ENCODE data around the gene UNC119. TPM values are rescaled to one million over a fixed set of nuclear protein-coding genes. Genes with fewer than 3 reads are reported as not detected.

The UNC119 gene
- polyA plus RNA-seq, 3 donors from 2014 or later, result 45.4 to 61.1 (median 50.4) TPM

- H3K27ac Mint-ChIP-seq, result no peak overlapping the region
- no peaks in the 10 kb centered on the region for H3K36me3 Mint-ChIP-seq
- no peak overlapping the region for H3K4me3 Mint-ChIP-seq
- no peak for DNase-seq
- no peaks in the 10 kb centered on the region for H3K4me1 Mint-ChIP-seq
- H3K27me3 Mint-ChIP-seq (ENCODE audit: low read depth in 3 of 3), result peaks cover 0 to 8% (median 2%) of the 10 kb centered on the region in 3 donors
- no peaks in the 10 kb centered on the region for H3K9me3 Mint-ChIP-seq
Observed at GRCh38 chr17:28500712-28501379, 51.6 kb downstream of the UNC119 start.

GRCh38 chr17:28499684-28500357 lies 52.6 kb downstream of the UNC119 start:
- H3K27ac Mint-ChIP-seq, result no peak overlapping the region
- H3K9me3 Mint-ChIP-seq, result no peaks in the 10 kb centered on the region
- H3K27me3 Mint-ChIP-seq (ENCODE audit: low read depth in 3 of 3), result peaks cover 0 to 3% (median 0%) of the 10 kb centered on the region in 3 donors
- no peaks in the 10 kb centered on the region for H3K36me3 Mint-ChIP-seq
- DNase-seq, result no peak
- H3K4me3 Mint-ChIP-seq, result no peak overlapping the region
- no peaks in the 10 kb centered on the region for H3K4me1 Mint-ChIP-seq

GRCh38 chr17:28499364-28499664 lies 53.1 kb downstream of the UNC119 start:
- peaks cover 0 to 1% (median 0%) of the 10 kb centered on the region in 3 donors for H3K27me3 Mint-ChIP-seq (ENCODE audit: low read depth in 3 of 3)
- H3K9me3 Mint-ChIP-seq, result no peaks in the 10 kb centered on the region
- H3K4me1 Mint-ChIP-seq, result no peaks in the 10 kb centered on the region
- no peaks in the 10 kb centered on the region for H3K36me3 Mint-ChIP-seq
- DNase-seq, result no peak
- H3K27ac Mint-ChIP-seq, result no peak overlapping the region
- no peak overlapping the region for H3K4me3 Mint-ChIP-seq

- no peak overlapping the region for H3K27ac Mint-ChIP-seq
- peaks cover 0 to 1% (median 0%) of the 10 kb centered on the region in 3 donors for H3K27me3 Mint-ChIP-seq (ENCODE audit: low read depth in 3 of 3)
- DNase-seq, result no peak
- no peaks in the 10 kb centered on the region for H3K4me1 Mint-ChIP-seq
- H3K36me3 Mint-ChIP-seq, result no peaks in the 10 kb centered on the region
- no peak overlapping the region for H3K4me3 Mint-ChIP-seq
- no peaks in the 10 kb centered on the region for H3K9me3 Mint-ChIP-seq
Observed at GRCh38 chr17:28498652-28499363, 53.6 kb downstream of the UNC119 start.

GRCh38 chr17:28497931-28498330 lies 54.5 kb downstream of the UNC119 start:
- H3K4me3 Mint-ChIP-seq, result no peak overlapping the region
- no peaks in the 10 kb centered on the region for H3K36me3 Mint-ChIP-seq
- no peak overlapping the region for H3K27ac Mint-ChIP-seq
- H3K27me3 Mint-ChIP-seq (ENCODE audit: low read depth in 3 of 3), result peaks cover 0 to 2% (median 1%) of the 10 kb centered on the region in 3 donors
- H3K4me1 Mint-ChIP-seq, result no peaks in the 10 kb centered on the region
- no peak for DNase-seq
- H3K9me3 Mint-ChIP-seq, result no peaks in the 10 kb centered on the region

Other genes starting within 250 kb of the UNC119 start
- 10 to 100 TPM in 2 of 3 donors, 1 to 10 TPM in 1; 9.8 to 13.8 (median 11.4) TPM for gene TMEM97, start 233.4 kb downstream of the UNC119 start, polyA plus RNA-seq
- gene IFT20, start 217.2 kb downstream of the UNC119 start, polyA plus RNA-seq, result 10 to 100 TPM; 51.1 to 70.4 (median 53.0) TPM
- gene TNFAIP1, start 216.9 kb downstream of the UNC119 start, polyA plus RNA-seq, result 10 to 100 TPM in 1 of 3 donors, 1 to 10 TPM in 2; 4.7 to 11.6 (median 6.7) TPM
- 100 to 1,000 TPM in 1 of 3 donors, 10 to 100 TPM in 2; 79.0 to 134 (median 80.3) TPM for gene POLDIP2, start 195.1 kb downstream of the UNC119 start, polyA plus RNA-seq
- not detected for gene SEBOX, start 187.4 kb downstream of the UNC119 start, polyA plus RNA-seq
- gene VTN, start 182.3 kb downstream of the UNC119 start, polyA plus RNA-seq, result not detected
- 1 to 10 TPM; 8.0 to 9.2 (median 9.1) TPM for gene SARM1, start 180.9 kb downstream of the UNC119 start, polyA plus RNA-seq
- 1 to 10 TPM in 1 of 3 donors, under 1 TPM in 1, not detected in 1; 0.61 to 1.9 TPM for gene SLC46A1, start 146.4 kb downstream of the UNC119 start, polyA plus RNA-seq
- not detected for gene SLC13A2, start 79.0 kb downstream of the UNC119 start, polyA plus RNA-seq
- not detected for gene FOXN1, start 46.3 kb downstream of the UNC119 start, polyA plus RNA-seq
- gene PIGS, start 18.9 kb upstream of the UNC119 start, polyA plus RNA-seq, result 100 to 1,000 TPM in 1 of 3 donors, 10 to 100 TPM in 2; 71.7 to 135 (median 96.8) TPM
- gene ALDOC, start 24.3 kb upstream of the UNC119 start, polyA plus RNA-seq, result 10 to 100 TPM; 50.9 to 80.1 (median 53.2) TPM
- 1 to 10 TPM in 2 of 3 donors, under 1 TPM in 1; 0.73 to 4.1 (median 3.2) TPM for gene SPAG5, start 46.4 kb upstream of the UNC119 start, polyA plus RNA-seq
- gene RSKR, start 61.6 kb upstream of the UNC119 start, polyA plus RNA-seq, result under 1 TPM in 1 of 3 donors, not detected in 2; 0.73 TPM
- 10 to 100 TPM; 16.1 to 43.2 (median 24.3) TPM for gene BLTP2, start 92.5 kb upstream of the UNC119 start, polyA plus RNA-seq
- 100 to 1,000 TPM; 101 to 153 (median 112) TPM for gene SDF2, start 109.3 kb upstream of the UNC119 start, polyA plus RNA-seq
- 10 to 100 TPM in 1 of 3 donors, 1 to 10 TPM in 2; 5.2 to 18.3 (median 7.4) TPM for gene SUPT6H, start 109.6 kb upstream of the UNC119 start, polyA plus RNA-seq
- gene PROCA1, start 159.3 kb upstream of the UNC119 start, polyA plus RNA-seq, result 1 to 10 TPM in 1 of 3 donors, under 1 TPM in 2; 0.59 to 1.8 (median 0.60) TPM
- gene RAB34, start 165.2 kb upstream of the UNC119 start, polyA plus RNA-seq, result 1 to 10 TPM; 2.3 to 6.1 (median 5.3) TPM
- gene RPL23A, start 167.4 kb upstream of the UNC119 start, polyA plus RNA-seq, result 1,000 to 10,000 TPM; 2,545 to 3,232 (median 2,896) TPM
- not detected for gene TLCD1, start 173.6 kb upstream of the UNC119 start, polyA plus RNA-seq
- gene NEK8, start 176.2 kb upstream of the UNC119 start, polyA plus RNA-seq, result 1 to 10 TPM; 1.7 to 4.2 (median 3.6) TPM
- gene TRAF4, start 191.4 kb upstream of the UNC119 start, polyA plus RNA-seq, result 1 to 10 TPM; 2.5 to 5.1 (median 2.7) TPM

All from immature natural killer cell (primary cell).